Mesenchymal stem cell (in vitro differentiated cells and primary cell): Measurements from ENCODE around the gene OR2B2.
A peak's percentile ranks its signal among the peaks of the same experiment; 100 is the strongest.
"Not testable (repeated sequence)": the region's sequence is repeated elsewhere in the genome, so short reads cannot be mapped to it uniquely, and the experiment has no call there.

Source experiments
- DNase-seq: peaks from one replicate; pipeline ENCODE4 v3.0.0-alpha.2; 2013
- H2AFZ ChIP-seq: one replicate; pipeline ENCODE4 v1.6.1; 2013; ENCODE audit warnings: low read depth, mild to moderate bottlenecking, control low read depth, inconsistent platforms, low read length, moderate library complexity
- H2AK5ac ChIP-seq: 2 replicates; pipeline ENCODE4 v1.6.1; 2013; ENCODE audit warnings: low read length, moderate library complexity, mild to moderate bottlenecking, inconsistent platforms; ENCODE audit not compliant: severe bottlenecking
- H2BK120ac ChIP-seq: one replicate; pipeline ENCODE4 v1.6.1; 2013; ENCODE audit warnings: low read depth, mild to moderate bottlenecking, inconsistent platforms, low read length, moderate library complexity
- H2BK12ac ChIP-seq, 2 experiments: one replicate each; pipeline ENCODE4 v1.6.1; 2013; ENCODE audit warnings: inconsistent platforms in 2 of 2, low read length in 2 of 2, mild to moderate bottlenecking in 2 of 2, moderate library complexity in 2 of 2, control low read depth in 1 of 2
- H2BK15ac ChIP-seq: one replicate; pipeline ENCODE4 v1.6.1; 2013; ENCODE audit warnings: mild to moderate bottlenecking, low read depth, inconsistent platforms; ENCODE audit not compliant: poor library complexity, severe bottlenecking
- H2BK5ac ChIP-seq: 2 replicates; pipeline ENCODE4 v1.6.1; 2013; ENCODE audit warnings: low read depth, mild to moderate bottlenecking, low read length, control low read depth, inconsistent platforms; ENCODE audit not compliant: poor library complexity, severe bottlenecking
- H3K14ac ChIP-seq, 2 experiments: one replicate each; pipeline ENCODE4 v1.6.1; 2013; ENCODE audit warnings: inconsistent platforms in 2 of 2, low read length in 2 of 2, control low read depth in 1 of 2, mild to moderate bottlenecking in 1 of 2, moderate library complexity in 1 of 2
- H3K18ac ChIP-seq, 2 experiments: one replicate each; pipeline ENCODE4 v1.6.1; 2013; ENCODE audit warnings: inconsistent platforms in 2 of 2, low read length in 2 of 2, control low read depth in 1 of 2, low read depth in 1 of 2, mild to moderate bottlenecking in 1 of 2
- H3K23ac ChIP-seq, 2 experiments: one replicate each; pipeline ENCODE4 v1.6.1; 2013; ENCODE audit warnings: inconsistent platforms in 2 of 2, low read length in 2 of 2, mild to moderate bottlenecking in 2 of 2, moderate library complexity in 2 of 2, control low read depth in 1 of 2
- H3K27ac ChIP-seq: 2 replicates; pipeline ENCODE4 v1.5.1; 2013; ENCODE audit warnings: mild to moderate bottlenecking, moderate library complexity, low read length, control low read depth, inconsistent platforms; ENCODE audit not compliant: poor library complexity, severe bottlenecking
- H3K27me3 ChIP-seq, 2 experiments: 2 replicates each; pipeline versions ENCODE4 v1.6.1 to v1.7.0; 2013; ENCODE audit warnings: low read length in 2 of 2, mild to moderate bottlenecking in 2 of 2, moderate library complexity in 2 of 2, control low read depth in 1 of 2, inconsistent platforms in 1 of 2; ENCODE audit not compliant: control insufficient read depth in 1 of 2, insufficient read depth in 1 of 2
- H3K36me3 ChIP-seq, 2 experiments: 2 replicates each; pipeline versions ENCODE4 v1.6.1 to v1.7.0; 2013; ENCODE audit warnings: low read length in 2 of 2, control low read depth in 1 of 2, inconsistent platforms in 1 of 2, low read depth in 1 of 2, mild to moderate bottlenecking in 1 of 2; ENCODE audit not compliant: insufficient read depth in 2 of 2, control insufficient read depth in 1 of 2
- H3K4ac ChIP-seq, 2 experiments: one replicate each; pipeline ENCODE4 v1.6.1; 2013; ENCODE audit warnings: inconsistent platforms in 2 of 2, low read length in 2 of 2, mild to moderate bottlenecking in 2 of 2, moderate library complexity in 2 of 2, control low read depth in 1 of 2, low read depth in 1 of 2
- H3K4me1 ChIP-seq: 2 replicates; pipeline ENCODE4 v1.6.1; 2013; ENCODE audit warnings: low read depth, low read length, control low read depth; ENCODE audit not compliant: control insufficient read depth, insufficient read depth
- H3K4me2 ChIP-seq: 2 replicates; pipeline ENCODE4 v1.6.1; 2013; ENCODE audit warnings: low read length, mild to moderate bottlenecking, inconsistent platforms; ENCODE audit not compliant: poor library complexity, severe bottlenecking
- H3K4me3 ChIP-seq, 2 experiments: 2 replicates each; pipeline versions ENCODE4 v1.5.1 to v1.7.0; 2013; ENCODE audit warnings: low read length in 2 of 2, mild to moderate bottlenecking in 2 of 2, control low read depth in 1 of 2, low read depth in 1 of 2; ENCODE audit not compliant: insufficient read depth in 1 of 2
- H3K79me1 ChIP-seq: replicated peaks from 2 replicates; pipeline ENCODE4 v1.6.1; 2013; ENCODE audit warnings: mild to moderate bottlenecking, control low read depth, low read length, inconsistent platforms; ENCODE audit not compliant: poor library complexity, severe bottlenecking
- H3K9ac ChIP-seq: 2 replicates; pipeline ENCODE4 v1.7.0; 2013; ENCODE audit warnings: mild to moderate bottlenecking, low read length, moderate library complexity
- H3K9me3 ChIP-seq: 2 replicates; pipeline ENCODE4 v1.7.0; 2013; ENCODE audit warnings: mild to moderate bottlenecking, low read length; ENCODE audit not compliant: control insufficient read depth
- H4K8ac ChIP-seq: one replicate; pipeline ENCODE4 v1.6.1; 2013; ENCODE audit warnings: inconsistent platforms, mild to moderate bottlenecking, low read length, moderate library complexity
- H4K91ac ChIP-seq: one replicate; pipeline ENCODE4 v1.6.1; 2013; ENCODE audit warnings: mild to moderate bottlenecking, low read length, inconsistent platforms
- WGBS: methylation state at CpG from one replicate; pipeline ENCODE4 v1.1.7; 2013; ENCODE audit warnings: mixed read lengths; 5-methylcytosine and 5-hydroxymethylcytosine counted together

OR2B2 gene

DNA sequence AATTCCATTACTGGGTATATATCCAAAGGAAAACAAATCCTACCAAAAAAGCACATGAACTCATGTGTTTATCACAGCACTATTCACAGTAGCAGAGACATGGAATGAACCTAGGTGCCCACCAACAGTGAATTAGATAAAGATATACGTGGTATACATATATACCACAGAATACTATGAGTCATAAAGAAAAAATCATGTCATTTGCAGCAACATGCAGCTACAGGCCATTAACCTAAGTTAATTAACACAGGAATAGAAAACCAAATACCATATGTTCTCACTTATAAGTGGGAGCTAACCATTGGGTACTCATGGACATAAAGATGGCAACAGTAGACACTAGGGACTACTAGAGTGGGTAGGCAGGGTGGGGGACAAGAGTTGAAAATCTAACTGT is 4.2 kb downstream of the OR2B2 start:
- H2BK12ac ChIP-seq: no peak overlapping the region
- no peak overlapping the region for H3K4me2 ChIP-seq
- H3K14ac ChIP-seq: no peak overlapping the region

DNA sequence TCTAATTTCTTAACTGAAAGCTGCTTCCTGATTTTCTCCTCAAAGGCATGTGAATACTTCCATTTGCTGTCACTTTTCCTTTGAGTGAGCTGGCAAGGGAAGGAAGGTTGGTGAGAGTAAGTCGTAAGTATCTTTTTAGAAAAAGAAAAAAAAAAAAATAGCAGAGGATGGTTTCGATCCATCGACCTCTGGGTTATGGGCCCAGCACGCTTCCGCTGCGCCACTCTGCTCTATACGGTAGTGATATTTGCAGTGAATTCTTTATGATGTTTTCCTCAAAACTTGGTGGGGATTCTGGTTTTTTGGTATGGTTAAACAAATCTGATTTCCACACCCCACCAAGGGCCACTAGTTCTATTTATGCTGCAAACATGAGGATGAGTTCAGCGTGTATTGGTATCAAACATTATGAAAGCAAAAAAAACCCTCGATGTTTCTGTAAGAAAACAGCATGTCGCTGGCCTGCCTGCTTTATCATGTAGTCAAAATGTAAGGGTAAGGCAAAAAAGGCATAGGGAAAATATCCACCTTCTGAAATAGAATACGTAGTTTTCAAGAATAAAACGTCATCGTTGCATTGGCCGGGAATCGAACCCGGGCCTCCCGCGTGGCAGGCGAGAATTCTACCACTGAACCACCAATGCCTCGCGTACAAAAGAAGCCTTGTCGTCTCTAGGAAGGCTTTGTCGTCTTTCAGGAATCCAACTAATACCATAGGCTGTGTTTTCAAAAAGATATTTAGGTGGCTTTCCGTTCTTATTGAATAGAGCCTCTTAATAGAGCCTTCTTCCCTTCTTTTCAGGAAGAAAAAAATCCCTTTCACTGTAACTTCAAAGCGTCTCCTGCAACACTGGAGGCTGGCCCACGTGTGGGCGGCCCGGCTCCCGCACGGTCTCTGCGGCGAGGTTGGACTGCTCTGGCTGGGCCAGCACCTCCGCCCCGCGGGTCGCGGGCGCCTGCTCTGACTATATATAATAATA is 9.6 kb downstream of the OR2B2 start:
- Histone ChIP-seq H4K91ac (no peak overlapping the region), H3K23ac (no peak overlapping the region), H3K18ac (no peak overlapping the region), H3K4me1 (no peaks in the 10 kb centered on the region), H4K8ac (no peak overlapping the region), H3K4me3 (peak overlapping the region; percentile 66 to 88), H2BK15ac (no peak overlapping the region), H3K9ac (peak overlapping the region; percentile 90), H2BK5ac (no peak overlapping the region), H2AFZ (no peak overlapping the region), H3K4ac (no peak overlapping the region), H2BK12ac (no peak overlapping the region), H3K4me2 (peak overlapping the region; percentile 79), H3K27ac (peak overlapping the region; percentile 68), H3K9me3 (no peaks in the 10 kb centered on the region), H3K79me1 (no peaks in the 10 kb centered on the region), H3K36me3 (no peaks in the 10 kb centered on the region), H2BK120ac (no peak overlapping the region), H2AK5ac (no peak overlapping the region), H3K27me3 (no peaks in the 10 kb centered on the region), H3K14ac (no peak overlapping the region)
- peak; percentile 89 for DNase-seq
- under 1% methylated on average over 23 of the region's 38 CpGs for WGBS

More for the DNA sequence above, 4.2 kb downstream of the OR2B2 start:
- no peak overlapping the region for H4K8ac ChIP-seq
- no peak overlapping the region for H2AFZ ChIP-seq
- H3K23ac ChIP-seq: no peak overlapping the region
- H4K91ac ChIP-seq: no peak overlapping the region
- H2BK120ac ChIP-seq: no peak overlapping the region
- no peak overlapping the region for H3K18ac ChIP-seq
- no peaks in the 10 kb centered on the region for H3K9me3 ChIP-seq
- H3K4ac ChIP-seq: no peak overlapping the region
- H3K4me1 ChIP-seq: no peaks in the 10 kb centered on the region
- H3K4me3 ChIP-seq: no peak overlapping the region
- no peak overlapping the region for H2AK5ac ChIP-seq
- WGBS: no CpG with 5 or more reads among the region's 1 CpG
- H2BK5ac ChIP-seq: no peak overlapping the region
- H3K36me3 ChIP-seq: no peaks in the 10 kb centered on the region
- no peak overlapping the region for H3K9ac ChIP-seq
- no peaks in the 10 kb centered on the region for H3K79me1 ChIP-seq
- no peak for DNase-seq
- peaks cover 0 to 3% of the 10 kb centered on the region in 2 experiments for H3K27me3 ChIP-seq
- H2BK15ac ChIP-seq: no peak overlapping the region
- no peak overlapping the region for H3K27ac ChIP-seq

DNA sequence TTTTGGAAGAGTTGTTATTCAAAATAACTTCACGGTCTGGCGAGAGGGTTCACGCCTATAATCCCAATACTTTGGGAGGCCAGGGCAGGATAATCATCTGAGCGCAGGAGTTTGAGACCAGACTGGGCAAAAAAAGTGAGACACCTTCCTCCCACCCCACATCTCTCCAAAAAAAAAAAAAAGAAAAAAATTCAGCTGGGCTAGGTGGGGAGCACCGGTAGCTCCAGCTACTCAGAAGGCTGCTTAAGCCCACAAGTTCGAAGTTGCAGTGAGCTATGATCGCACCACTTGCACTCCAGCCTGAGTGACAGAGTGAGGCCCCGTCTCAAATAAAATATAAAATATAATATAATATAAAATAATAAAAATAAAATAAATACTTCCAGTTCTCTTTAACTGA is 10.4 kb downstream of the OR2B2 start:
- H3K4me3 ChIP-seq: no peak overlapping the region
- H4K91ac ChIP-seq: no peak overlapping the region
- H3K4me1 ChIP-seq: no peaks in the 10 kb centered on the region
- no peak overlapping the region for H2BK120ac ChIP-seq
- no peaks in the 10 kb centered on the region for H3K36me3 ChIP-seq
- H2BK15ac ChIP-seq: no peak overlapping the region
- H3K4me2 ChIP-seq: no peak overlapping the region
- H3K23ac ChIP-seq: no peak overlapping the region
- no peak overlapping the region for H4K8ac ChIP-seq
- no peak overlapping the region for H2AFZ ChIP-seq
- H3K14ac ChIP-seq: no peak overlapping the region
- H3K27ac ChIP-seq: no peak overlapping the region
- H3K79me1 ChIP-seq: no peaks in the 10 kb centered on the region
- H3K27me3 ChIP-seq: no peaks in the 10 kb centered on the region
- no peak overlapping the region for H3K18ac ChIP-seq
- no peak overlapping the region for H2BK12ac ChIP-seq
- no peak overlapping the region for H2AK5ac ChIP-seq
- 86% methylated on average over 7 of the region's 8 CpGs for WGBS
- no peaks in the 10 kb centered on the region for H3K9me3 ChIP-seq
- H3K4ac ChIP-seq: no peak overlapping the region
- no peak overlapping the region for H2BK5ac ChIP-seq
- no peak overlapping the region for H3K9ac ChIP-seq
- DNase-seq: no peak

DNA sequence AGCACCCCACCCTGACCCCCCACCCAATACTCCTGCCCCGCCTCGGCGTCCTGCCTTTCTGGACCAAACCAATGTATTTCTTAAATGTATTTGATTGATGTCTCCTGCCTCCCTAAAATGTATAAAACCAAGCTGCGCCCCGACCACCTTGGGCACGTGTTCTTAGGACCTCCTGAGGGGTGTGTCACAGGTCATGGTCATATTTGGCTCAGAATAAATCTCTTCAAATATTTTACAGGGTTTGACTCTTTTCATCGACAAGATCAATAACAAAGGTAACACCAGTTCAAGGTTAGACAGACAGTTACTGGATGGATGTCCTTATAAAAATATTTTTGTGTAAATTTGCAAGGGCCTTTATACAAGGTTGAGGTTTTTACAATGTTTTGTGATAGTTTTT is 12.0 kb downstream of the OR2B2 start:
- not testable (repeated sequence) for H3K18ac ChIP-seq, H2BK120ac ChIP-seq, H3K9ac ChIP-seq, H3K23ac ChIP-seq, H2BK5ac ChIP-seq, H3K79me1 ChIP-seq, H2AK5ac ChIP-seq, H3K4me2 ChIP-seq, H4K8ac ChIP-seq, H3K27me3 ChIP-seq, H2AFZ ChIP-seq, H3K4me3 ChIP-seq, H3K4ac ChIP-seq, H2BK12ac ChIP-seq, DNase-seq, H3K9me3 ChIP-seq, H3K14ac ChIP-seq, H2BK15ac ChIP-seq, H3K36me3 ChIP-seq, H4K91ac ChIP-seq, H3K4me1 ChIP-seq, H3K27ac ChIP-seq
- 92% methylated on average over 4 of the region's 7 CpGs for WGBS
